Endothelial cell of hepatic sinusoid (primary cell): ENCODE data around the gene HEPHL1.
"Not testable (repeated sequence)": the region's sequence is repeated elsewhere in the genome, so short reads cannot be mapped to it uniquely, and the experiment has no call there.

Experiments used
- in situ Hi-C: cut with HindIII; loops from 2 replicates; pipeline ENCODE4 v1.10.0; 2017; ENCODE audit warnings: low sequenced_read_pairs

Gene HEPHL1, protein sequence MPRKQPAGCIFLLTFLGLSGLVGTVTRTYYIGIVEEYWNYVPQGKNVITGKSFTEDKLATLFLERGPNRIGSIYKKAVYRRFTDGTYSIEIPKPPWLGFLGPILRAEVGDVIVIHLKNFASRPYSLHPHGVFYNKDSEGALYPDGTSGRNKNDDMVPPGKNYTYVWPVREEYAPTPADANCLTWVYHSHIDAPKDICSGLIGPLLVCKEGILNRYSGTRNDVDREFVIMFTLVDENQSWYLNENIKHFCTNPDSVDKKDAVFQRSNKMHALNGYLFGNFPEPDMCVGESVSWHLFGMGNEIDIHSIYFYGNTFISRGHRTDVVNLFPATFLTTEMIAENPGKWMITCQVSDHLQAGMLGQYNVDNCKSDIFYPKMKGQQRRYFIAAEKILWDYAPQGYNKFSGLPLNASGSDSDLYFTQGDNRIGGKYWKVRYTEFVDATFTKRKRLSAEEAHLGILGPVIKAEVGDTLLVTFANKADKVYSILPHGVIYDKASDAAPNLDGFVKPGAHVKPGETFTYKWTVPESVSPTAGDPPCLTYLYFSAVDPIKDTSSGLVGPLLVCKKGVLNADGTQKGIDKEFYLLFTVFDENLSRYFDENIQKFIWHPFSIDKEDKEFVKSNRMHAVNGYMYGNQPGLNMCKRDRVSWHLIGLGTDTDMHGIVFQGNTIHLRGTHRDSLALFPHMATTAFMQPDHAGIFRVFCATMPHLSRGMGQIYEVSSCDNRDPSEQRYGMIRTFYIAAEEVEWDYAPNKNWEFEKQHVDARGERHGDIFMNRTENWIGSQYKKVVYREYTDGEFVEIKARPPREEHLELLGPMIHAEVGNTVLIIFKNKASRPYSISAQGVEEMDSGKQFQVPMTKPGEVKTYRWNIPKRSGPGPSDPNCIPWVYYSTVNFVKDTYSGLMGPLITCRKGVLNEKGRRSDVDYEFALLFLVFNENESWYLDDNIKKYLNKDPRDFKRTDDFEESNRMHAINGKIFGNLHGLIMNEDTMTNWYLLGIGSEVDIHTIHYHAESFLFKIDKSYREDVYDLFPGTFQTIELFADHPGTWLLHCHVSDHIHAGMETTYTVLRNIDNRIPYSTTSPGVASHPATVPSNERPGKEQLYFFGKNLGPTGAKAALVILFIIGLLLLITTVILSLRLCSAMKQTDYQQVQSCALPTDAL

DNA sequence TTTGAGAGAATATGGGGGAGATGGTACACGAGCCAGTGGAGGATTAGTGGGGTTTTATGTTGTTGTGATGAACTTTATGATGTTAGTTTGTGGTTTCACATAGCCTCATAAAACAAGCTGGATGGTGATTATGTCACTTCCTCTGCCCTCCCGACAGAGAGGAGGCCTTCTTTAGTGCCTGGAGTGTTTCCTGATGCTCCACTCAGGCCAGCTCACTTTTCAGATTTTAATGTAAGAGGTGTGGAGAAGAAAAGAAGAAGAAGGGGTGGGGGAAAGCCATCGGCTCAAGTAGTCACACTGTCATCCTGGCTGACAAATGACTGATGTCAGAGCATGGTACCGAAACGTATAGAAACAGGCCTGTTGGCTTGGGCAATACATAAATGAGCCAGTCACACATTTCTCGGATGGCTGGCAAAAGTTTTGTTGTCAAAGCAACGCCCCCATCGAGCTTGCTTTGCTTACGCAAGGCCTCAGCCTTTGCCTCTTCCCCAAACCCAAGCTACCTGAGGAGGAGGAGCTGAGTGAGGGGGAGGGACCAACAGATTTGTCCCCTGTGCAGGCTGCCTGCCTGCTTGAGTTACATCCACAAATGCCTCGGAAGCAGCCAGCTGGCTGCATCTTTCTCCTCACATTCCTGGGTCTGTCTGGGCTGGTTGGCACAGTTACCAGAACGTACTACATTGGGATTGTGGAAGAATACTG is at the start of gene HEPHL1:
HEPHL1 (plus strand) TSS at position 578 of the 705 bp plus-strand sequence; CDS start at position 593, 15 bp downstream.
- in situ Hi-C loops, result no loop called here

DNA sequence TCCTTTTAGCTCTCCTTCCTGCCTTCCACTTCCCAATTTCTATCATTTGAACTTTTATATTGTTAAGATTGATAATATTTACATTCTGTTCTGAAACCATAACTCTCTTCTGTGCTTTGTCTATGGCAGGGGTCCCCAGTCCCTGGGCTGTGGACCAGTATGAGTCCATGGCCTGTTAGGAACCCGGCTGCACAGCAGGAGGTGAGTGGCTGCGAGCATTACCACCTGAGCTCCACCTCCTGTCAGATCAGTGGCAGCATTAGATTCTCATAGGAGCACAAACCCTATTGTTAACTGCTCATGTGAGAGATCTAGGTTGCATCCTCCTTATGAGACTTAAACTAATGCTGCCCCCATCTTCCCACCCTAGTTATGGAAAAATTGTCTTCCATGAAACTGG is 48.4 kb upstream of the HEPHL1 start:
- in situ Hi-C loops, result no loop called here

DNA sequence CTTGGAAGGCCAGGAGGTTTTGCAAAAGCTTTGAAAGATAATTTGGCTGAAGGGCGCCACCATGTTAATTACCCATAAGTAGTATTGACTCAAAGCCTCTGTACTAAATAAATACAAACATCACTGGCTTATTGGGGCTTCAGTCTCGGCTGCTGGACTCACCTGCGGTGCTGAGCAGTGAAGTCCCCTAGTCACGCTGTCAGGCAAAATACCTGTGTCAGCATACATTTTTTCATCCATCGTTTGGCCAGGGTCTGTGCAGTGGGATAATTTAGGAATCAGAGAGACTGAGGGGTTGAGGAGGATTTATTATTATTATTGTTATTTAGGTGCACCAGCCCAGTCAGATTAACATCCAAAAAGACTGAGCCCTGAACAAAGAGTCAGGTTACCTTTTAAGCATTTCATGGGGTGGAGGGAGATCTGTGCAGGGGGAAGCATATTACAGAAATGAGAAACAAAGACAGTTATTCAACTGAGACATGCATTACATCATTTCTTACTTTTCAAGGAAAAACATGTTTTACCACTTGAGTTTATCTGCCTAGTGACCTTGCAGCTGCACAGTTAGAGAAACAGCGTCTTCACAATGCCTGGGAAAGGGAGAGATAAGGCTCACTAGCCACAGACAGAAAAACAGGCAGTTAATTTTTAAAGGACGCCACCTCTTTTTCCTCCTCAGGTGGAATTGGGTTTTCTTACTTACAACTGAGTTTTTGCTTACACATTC is 47.7 kb upstream of the HEPHL1 start:
- in situ Hi-C loops, result not testable (repeated sequence)

DNA sequence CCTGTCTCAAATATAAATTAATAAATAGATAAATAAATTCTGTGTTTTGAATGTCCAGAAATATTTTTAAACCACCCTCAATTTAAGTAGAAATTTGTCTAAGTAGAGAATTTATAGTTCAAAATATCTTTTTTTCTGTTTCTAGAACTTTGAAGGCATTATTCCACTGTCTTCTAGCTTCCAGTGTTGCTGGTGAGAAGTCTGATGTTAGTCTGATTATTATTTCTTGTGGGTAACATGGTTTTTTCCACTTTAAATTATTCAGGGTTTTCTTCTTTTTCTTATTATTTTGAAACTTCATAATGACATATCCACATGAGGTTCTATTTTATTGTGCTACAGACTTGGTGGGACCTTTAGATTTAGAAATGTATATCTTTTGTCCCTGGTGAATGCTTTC is 46.4 kb upstream of the HEPHL1 start:
- in situ Hi-C loops, result no loop called here

DNA sequence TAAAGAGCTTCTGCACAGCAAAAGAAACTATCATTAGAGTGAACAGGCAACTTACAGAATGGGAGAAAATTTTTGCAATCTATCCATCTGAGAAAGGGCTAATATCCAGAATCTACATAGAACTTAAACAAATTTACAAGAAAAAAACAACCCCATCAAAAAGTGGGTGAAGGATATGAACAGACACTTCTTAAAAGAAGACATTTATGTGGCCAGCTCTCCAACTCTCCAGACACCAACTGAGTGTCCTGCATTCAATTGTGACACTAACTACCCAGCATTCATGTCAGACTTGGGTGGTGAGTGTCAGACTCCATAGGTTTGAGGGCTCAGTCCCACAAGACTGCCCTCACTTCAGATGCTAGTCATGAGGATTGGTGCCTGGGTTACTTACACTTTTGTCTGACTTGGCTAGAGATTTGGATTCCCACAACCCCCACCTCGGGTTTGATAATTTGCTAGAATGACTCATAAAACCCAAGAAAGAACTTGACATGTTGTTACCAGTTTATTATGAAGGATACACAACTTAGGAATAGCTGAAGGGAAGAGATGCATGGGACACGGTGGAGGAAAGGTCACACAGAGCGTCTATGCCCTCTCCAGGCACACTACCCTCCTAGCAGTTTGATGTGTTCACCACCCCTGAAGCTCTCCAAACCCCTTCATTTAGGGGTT is 44.4 kb upstream of the HEPHL1 start:
- in situ Hi-C loops, result not testable (repeated sequence)

DNA sequence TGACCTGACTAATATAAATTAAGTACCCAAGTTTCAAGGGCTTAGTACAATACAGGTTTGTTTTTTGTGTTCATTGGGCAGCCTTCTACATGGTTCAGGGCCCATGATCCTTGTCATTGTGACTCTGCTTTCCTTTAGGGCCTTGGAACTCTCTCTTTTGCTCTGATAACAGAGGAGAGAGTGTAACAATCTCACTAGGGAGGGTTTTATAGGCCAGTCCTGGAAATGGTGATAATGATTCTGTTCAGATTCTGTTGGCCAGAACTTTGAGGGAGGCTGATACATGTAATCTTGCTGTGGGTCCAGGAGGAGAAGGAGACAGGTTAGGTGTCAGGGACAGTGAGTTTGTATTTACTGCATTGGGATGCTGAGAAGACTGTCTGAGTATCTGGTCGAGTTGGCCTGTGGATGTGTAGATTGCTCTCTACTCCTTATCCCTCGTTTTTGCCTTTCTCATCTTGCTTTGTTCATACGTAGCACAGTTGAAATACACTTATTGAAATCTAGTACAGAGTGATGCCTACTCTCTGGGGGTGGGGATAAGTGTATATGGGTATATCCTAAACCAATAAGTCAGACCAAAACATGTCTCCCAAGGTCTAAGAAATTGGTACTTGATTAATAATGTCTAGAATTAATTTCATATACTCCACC is 37.5 kb upstream of the HEPHL1 start:
- in situ Hi-C loops, result no loop called here

DNA sequence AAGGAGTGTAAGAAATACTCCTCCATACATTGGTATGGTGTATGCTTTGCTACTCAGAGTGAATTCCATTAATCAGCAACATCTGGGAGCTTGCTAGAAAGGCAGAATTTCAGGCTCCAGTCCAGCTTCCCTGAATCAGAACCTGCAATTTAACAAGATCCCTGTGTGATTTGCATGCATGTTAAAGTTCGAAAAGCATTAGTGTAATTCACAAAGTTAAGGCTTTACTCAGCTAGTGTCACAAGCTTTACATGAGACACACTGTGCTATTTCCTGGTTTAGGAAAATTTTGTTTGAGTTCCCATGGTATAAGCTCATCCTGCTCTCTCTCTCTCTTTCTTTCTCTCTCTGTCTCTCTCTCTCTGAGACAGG is 37.0 kb upstream of the HEPHL1 start:
- in situ Hi-C loops, result no loop called here

DNA sequence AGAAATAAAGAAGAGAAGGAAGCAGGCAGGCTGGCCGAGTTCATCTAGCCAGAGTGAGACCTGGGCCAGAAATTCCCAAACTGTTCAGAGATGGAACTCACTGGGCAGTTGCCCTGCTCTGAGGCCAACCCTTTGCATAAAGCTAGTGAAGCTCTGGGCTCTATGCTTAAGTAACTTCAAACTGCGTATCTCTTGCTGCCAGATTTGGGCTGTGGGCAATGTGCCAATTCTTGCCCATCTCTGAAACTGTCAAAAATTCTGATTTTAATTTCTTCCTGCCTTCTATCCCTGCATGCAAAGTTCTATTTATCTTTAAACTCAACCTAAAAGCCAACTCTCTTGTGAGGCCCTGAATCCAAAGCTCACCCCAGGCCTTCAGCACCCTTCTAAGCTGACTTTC is 36.2 kb upstream of the HEPHL1 start:
- in situ Hi-C loops, result no loop called here

DNA sequence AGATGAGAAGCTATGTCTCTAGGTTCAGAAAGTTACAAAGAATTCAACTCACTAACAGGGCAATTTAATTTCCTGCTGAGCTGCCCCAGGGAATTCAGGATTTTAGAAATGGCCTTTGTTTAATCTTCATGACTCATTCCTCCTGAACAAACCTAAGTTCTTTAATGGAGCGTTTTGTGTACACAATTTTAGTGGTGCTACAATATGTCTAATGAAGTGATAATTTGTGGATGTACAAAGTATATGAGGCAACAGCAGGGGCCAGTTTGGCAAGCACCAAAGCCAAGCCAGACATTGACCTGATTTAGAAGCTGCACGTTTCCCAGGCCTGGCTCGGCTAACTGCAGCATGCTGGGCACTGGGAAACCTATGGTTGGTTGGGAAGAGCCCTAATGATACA is 34.4 kb upstream of the HEPHL1 start:
- in situ Hi-C loops, result no loop called here

DNA sequence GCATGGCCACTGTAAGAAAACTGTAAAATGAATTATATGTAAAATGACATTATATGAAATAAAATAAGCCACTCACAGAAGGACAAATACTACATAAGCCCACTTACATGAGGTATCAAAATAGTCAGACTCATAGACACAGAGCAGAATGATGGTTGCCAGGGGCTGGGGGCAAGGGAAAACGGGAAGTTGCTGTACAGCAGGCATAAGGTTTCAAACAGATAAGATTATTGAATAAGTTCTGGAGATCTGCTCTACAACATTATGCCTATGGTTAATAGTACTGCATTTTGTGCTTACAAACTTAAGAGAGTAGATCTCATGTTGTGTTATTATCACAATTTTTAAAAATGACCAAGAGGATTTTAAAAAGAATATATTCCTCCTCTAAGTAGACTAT is 32.7 kb upstream of the HEPHL1 start:
- in situ Hi-C loops, result no loop called here

DNA sequence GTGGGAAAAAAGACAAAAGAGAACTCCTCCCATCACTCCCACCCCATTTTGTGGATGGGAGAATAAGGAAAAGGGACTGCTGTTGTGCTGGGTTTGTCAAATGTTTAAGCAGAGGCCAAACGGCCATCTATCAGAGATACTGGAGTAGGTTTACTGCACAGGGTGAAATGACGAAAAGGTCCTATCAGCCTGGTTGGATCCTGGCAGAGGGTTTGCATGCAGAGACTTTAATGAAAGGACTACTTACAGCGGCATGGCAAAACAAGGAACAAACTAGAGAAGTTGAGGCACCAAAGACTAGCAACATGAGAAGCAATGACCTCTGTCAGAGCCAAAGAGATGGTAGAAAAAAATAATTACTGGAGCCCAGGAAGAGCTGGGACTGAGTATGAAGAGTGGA is 32.2 kb upstream of the HEPHL1 start:
- in situ Hi-C loops, result no loop called here

DNA sequence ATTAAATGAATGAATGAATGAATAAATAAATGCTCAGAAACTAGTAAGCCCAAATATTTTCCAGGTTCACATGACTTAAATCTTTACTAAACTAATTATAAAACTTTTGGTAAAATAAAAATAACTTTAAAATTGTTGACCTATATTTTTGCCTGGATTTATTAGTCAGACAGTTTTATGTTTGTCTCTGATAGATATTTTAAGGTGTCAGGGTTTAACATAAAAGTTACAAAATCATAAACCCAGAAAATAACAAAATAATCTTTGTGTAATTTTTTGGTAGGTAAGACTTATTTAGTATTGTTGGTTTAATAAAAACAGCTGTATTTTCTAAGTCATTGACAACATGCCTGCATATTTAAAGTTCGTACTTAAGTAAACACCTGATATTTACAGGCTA is 27.4 kb upstream of the HEPHL1 start:
- in situ Hi-C loops, result no loop called here

DNA sequence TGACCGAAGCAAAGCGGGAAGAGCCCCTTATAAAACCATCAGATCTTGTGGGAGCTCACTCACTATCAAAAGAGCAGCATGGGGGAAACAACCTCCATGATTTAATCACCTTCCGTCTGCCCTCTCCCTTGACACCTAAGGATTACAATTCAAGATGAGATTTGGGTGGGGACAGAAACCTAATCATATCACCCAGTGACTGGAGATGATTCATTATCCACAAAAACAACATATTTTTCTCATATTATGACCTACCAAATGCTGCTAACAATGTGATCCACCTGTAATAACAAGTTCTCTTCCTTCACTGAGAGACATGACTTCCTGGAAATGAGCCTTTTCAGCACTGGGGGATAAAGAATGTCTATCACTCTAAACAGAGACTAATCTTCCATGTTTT is 23.4 kb upstream of the HEPHL1 start:
- in situ Hi-C loops, result no loop called here

DNA sequence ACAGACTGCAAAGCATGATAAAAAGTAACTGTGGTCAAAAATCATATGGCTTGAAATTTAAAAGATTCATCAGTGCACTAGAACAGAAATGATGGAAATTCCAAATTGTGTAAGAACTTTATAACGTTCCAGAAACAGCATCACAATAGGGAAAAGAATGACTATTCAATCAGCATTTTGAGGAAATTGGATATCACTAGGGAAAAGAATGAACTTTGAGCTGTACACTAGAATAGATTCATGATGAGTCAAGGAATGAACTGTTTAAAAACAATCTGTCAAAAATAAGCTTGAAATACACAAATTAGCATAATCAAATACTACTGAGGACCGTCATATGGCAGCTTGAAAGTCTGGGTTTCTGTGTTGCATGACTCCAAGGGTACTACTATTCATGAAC is 20.5 kb upstream of the HEPHL1 start:
- in situ Hi-C loops, result no loop called here

DNA sequence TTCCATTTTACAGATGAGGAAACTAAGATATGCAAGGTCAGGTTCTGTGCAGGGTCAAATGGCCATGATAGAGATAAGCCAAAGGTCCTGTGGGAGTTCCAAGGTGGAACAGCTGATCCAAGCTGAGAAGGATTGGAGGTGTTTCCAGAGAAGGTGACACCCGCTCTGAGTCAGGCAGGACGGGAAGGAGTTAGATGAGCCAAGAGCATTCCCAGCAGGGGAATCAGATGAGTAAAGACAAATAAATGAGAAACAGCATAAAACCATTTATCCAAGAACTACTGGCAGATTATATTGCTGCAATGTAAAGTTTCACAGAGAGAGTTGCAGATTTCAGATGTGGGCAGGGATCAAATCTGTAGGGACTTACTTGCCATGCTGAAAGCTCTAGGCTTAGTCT is 18.9 kb upstream of the HEPHL1 start:
- in situ Hi-C loops, result no loop called here

DNA sequence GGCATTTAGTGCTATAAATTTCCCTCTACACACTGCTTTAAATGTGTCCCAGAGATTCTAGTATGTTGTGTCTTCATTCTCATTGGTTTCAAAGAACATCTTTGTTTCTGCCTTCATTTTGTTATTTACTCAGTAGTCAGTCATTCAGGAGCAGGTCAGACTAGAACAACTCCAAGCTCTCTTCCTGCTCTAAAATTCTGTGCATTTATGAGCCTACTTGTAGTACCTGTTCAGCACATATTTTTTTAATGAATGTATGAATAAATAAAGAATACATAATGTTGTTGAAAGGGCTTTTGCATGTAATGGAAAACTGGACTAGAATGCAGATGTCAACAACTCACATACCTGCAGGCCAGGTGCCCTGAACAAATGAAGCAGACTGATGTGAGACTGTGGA is 13.7 kb upstream of the HEPHL1 start:
- in situ Hi-C loops, result no loop called here

DNA sequence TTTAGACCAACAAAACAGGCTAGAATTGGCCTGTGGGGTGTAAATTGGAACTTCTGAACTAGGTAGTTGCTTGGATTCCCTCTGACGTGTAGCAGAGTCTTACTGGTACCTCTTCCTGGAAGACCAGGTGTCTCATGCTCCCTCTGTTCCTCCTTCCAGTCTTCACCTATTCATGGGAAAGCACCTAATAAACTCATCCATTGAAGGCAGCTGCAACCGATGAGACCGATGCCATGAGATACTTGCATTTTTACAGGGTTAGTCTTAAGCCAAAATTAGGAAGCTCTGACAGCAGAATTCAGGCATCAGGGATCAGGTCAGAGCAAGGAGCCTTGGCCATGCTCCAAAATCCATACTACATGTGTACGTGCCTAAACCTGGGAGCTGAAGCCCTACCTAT is 13.2 kb upstream of the HEPHL1 start:
- in situ Hi-C loops, result no loop called here

DNA sequence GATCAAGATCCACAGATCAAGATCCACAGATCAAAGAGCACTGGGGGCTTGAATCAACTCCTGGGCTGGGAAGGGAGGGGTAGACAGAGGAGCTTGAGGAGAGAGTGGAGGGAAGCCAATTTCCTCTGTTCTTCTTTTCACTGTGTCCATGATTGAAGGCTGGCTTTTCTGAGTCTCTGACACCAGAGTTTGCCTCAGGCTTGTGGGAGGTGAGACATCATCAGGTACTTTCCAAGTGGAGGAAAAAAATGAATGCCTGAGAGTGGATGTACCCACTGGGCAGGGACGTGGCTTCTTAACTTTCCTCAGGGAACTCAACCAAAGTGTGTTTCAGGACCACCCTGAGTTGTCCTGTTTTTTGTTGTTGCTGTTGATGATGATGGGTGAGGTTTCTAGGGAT is 11.0 kb upstream of the HEPHL1 start:
- in situ Hi-C loops, result no loop called here

DNA sequence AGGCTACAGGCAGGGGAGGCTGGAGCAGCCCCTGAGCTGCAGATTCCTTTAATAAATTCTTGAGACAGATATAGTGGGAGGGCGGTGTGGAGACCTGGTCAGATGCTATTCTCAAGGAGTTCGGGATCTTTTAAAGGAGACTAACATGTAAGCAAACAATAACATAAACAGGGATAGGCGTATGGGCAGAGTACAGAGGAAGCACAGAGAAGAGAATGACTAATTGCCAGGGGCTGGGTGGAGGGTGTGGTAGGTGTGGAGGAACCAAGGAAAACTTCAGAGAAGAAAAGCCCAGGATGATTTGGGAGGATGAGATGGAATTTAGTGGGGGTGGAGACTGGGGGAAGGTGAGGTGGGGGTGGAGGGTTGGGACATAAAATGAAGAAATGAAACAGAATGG is 9.7 kb upstream of the HEPHL1 start:
- in situ Hi-C loops, result no loop called here
